ENCODE data around the gene ZACN.
"Not testable (repeated sequence)": the region's sequence is repeated elsewhere in the genome, so short reads cannot be mapped to it uniquely, and the experiment has no call there.

Gene ZACN

GRCh38 chr17:76078860-76079534 is at the start of gene ZACN:
TSS of gene ZACN (plus strand) at chr17:76079182. CDS start at chr17:76079265, 83 bp downstream.
- H3K79me2 ChIP-seq (ENCODE audit: control insufficient read depth, insufficient read depth, low read length, unreplicated experiment) = no peaks in the 10 kb centered on the region
- peaks cover 66% of the 10 kb centered on the region for H3K27me3 ChIP-seq (ENCODE audit: insufficient read depth, low read length)
- no peak within 1 kb of the TSS for H3K27ac ChIP-seq (ENCODE audit: low read depth, low read length)
- H2AFZ ChIP-seq (ENCODE audit: low read length, unreplicated experiment) = no peak within 1 kb of the TSS
- H3K4me3 ChIP-seq (ENCODE audit: low read depth, low read length) = no peak within 1 kb of the TSS
- H3K36me3 ChIP-seq (ENCODE audit: insufficient read depth, low read length) = peaks cover 4% of the 10 kb centered on the region; the same call in 1 of the 2 replicates
- peaks cover 5% of the 10 kb centered on the region for H3K4me1 ChIP-seq (ENCODE audit: control insufficient read depth, insufficient read depth, low read length, unreplicated experiment)

- H3K79me2 ChIP-seq (ENCODE audit: control insufficient read depth, insufficient read depth, low read length, unreplicated experiment) = no peaks in the 10 kb centered on the region
- H3K27me3 ChIP-seq (ENCODE audit: insufficient read depth, low read length) = no peaks in the 10 kb centered on the region
- no peak overlapping the region for H3K27ac ChIP-seq (ENCODE audit: low read depth, low read length)
- H3K36me3 ChIP-seq (ENCODE audit: insufficient read depth, low read length) = no peaks in the 10 kb centered on the region
- no peak overlapping the region for H2AFZ ChIP-seq (ENCODE audit: low read length, unreplicated experiment)
- H3K4me1 ChIP-seq (ENCODE audit: control insufficient read depth, insufficient read depth, low read length, unreplicated experiment) = peaks cover 5% of the 10 kb centered on the region
- H3K4me3 ChIP-seq (ENCODE audit: low read depth, low read length) = no peak overlapping the region
Observed at GRCh38 chr17:76032073-76032779, 46.8 kb upstream of the ZACN start.

- Histone ChIP-seq H3K79me2 (ENCODE audit: control insufficient read depth, insufficient read depth, low read length, unreplicated experiment) (no peaks in the 10 kb centered on the region), H2AFZ (ENCODE audit: low read length, unreplicated experiment) (no peak overlapping the region), H3K27me3 (ENCODE audit: insufficient read depth, low read length) (no peaks in the 10 kb centered on the region), H3K4me3 (ENCODE audit: low read depth, low read length) (no peak overlapping the region), H3K4me1 (ENCODE audit: control insufficient read depth, insufficient read depth, low read length, unreplicated experiment) (peaks cover 5% of the 10 kb centered on the region), H3K36me3 (ENCODE audit: insufficient read depth, low read length) (no peaks in the 10 kb centered on the region), H3K27ac (ENCODE audit: low read depth, low read length) (no peak overlapping the region)
Observed at GRCh38 chr17:76032780-76033108, 46.2 kb upstream of the ZACN start.

- Histone ChIP-seq H3K36me3 (ENCODE audit: insufficient read depth, low read length) (no peaks in the 10 kb centered on the region), H3K27me3 (ENCODE audit: insufficient read depth, low read length) (no peaks in the 10 kb centered on the region), H2AFZ (ENCODE audit: low read length, unreplicated experiment) (no peak overlapping the region), H3K4me1 (ENCODE audit: control insufficient read depth, insufficient read depth, low read length, unreplicated experiment) (peaks cover 5% of the 10 kb centered on the region), H3K27ac (ENCODE audit: low read depth, low read length) (no peak overlapping the region), H3K79me2 (ENCODE audit: control insufficient read depth, insufficient read depth, low read length, unreplicated experiment) (no peaks in the 10 kb centered on the region), H3K4me3 (ENCODE audit: low read depth, low read length) (no peak overlapping the region)
Observed at GRCh38 chr17:76033139-76033538, 45.8 kb upstream of the ZACN start.

GRCh38 chr17:76034428-76035350 is 44.3 kb upstream of the ZACN start:
- peaks cover under 1% of the 10 kb centered on the region for H3K4me1 ChIP-seq (ENCODE audit: control insufficient read depth, insufficient read depth, low read length, unreplicated experiment)
- H3K4me3 ChIP-seq (ENCODE audit: low read depth, low read length) = no peak overlapping the region
- H3K27me3 ChIP-seq (ENCODE audit: insufficient read depth, low read length) = no peaks in the 10 kb centered on the region
- no peak overlapping the region for H2AFZ ChIP-seq (ENCODE audit: low read length, unreplicated experiment)
- no peaks in the 10 kb centered on the region for H3K79me2 ChIP-seq (ENCODE audit: control insufficient read depth, insufficient read depth, low read length, unreplicated experiment)
- no peak overlapping the region for H3K27ac ChIP-seq (ENCODE audit: low read depth, low read length)
- H3K36me3 ChIP-seq (ENCODE audit: insufficient read depth, low read length) = peaks cover 8% of the 10 kb centered on the region

GRCh38 chr17:76036497-76037261 is 42.3 kb upstream of the ZACN start:
- Histone ChIP-seq H3K27me3 (ENCODE audit: insufficient read depth, low read length) (no peaks in the 10 kb centered on the region), H3K4me3 (ENCODE audit: low read depth, low read length) (no peak overlapping the region), H3K4me1 (ENCODE audit: control insufficient read depth, insufficient read depth, low read length, unreplicated experiment) (no peaks in the 10 kb centered on the region), H3K36me3 (ENCODE audit: insufficient read depth, low read length) (peaks cover 12% of the 10 kb centered on the region), H3K79me2 (ENCODE audit: control insufficient read depth, insufficient read depth, low read length, unreplicated experiment) (no peaks in the 10 kb centered on the region), H3K27ac (ENCODE audit: low read depth, low read length) (no peak overlapping the region), H2AFZ (ENCODE audit: low read length, unreplicated experiment) (no peak overlapping the region)

GRCh38 chr17:76038050-76038449 is 40.9 kb upstream of the ZACN start:
- no peak overlapping the region for H3K27ac ChIP-seq (ENCODE audit: low read depth, low read length)
- H3K4me1 ChIP-seq (ENCODE audit: control insufficient read depth, insufficient read depth, low read length, unreplicated experiment) = no peaks in the 10 kb centered on the region
- H3K36me3 ChIP-seq (ENCODE audit: insufficient read depth, low read length) = peaks cover 13% of the 10 kb centered on the region
- H3K27me3 ChIP-seq (ENCODE audit: insufficient read depth, low read length) = no peaks in the 10 kb centered on the region
- no peak overlapping the region for H2AFZ ChIP-seq (ENCODE audit: low read length, unreplicated experiment)
- no peak overlapping the region for H3K4me3 ChIP-seq (ENCODE audit: low read depth, low read length)
- H3K79me2 ChIP-seq (ENCODE audit: control insufficient read depth, insufficient read depth, low read length, unreplicated experiment) = no peaks in the 10 kb centered on the region

GRCh38 chr17:76039121-76039520 is 39.9 kb upstream of the ZACN start:
- Histone ChIP-seq H3K27me3 (ENCODE audit: insufficient read depth, low read length) (no peaks in the 10 kb centered on the region), H3K27ac (ENCODE audit: low read depth, low read length) (no peak overlapping the region), H3K4me3 (ENCODE audit: low read depth, low read length) (no peak overlapping the region), H2AFZ (ENCODE audit: low read length, unreplicated experiment) (no peak overlapping the region), H3K79me2 (ENCODE audit: control insufficient read depth, insufficient read depth, low read length, unreplicated experiment) (no peaks in the 10 kb centered on the region), H3K36me3 (ENCODE audit: insufficient read depth, low read length) (peaks cover 23% of the 10 kb centered on the region), H3K4me1 (ENCODE audit: control insufficient read depth, insufficient read depth, low read length, unreplicated experiment) (no peaks in the 10 kb centered on the region)

GRCh38 chr17:76040376-76040775 is 38.6 kb upstream of the ZACN start:
- H3K4me1 ChIP-seq (ENCODE audit: control insufficient read depth, insufficient read depth, low read length, unreplicated experiment) = no peaks in the 10 kb centered on the region
- peaks cover 27% of the 10 kb centered on the region for H3K36me3 ChIP-seq (ENCODE audit: insufficient read depth, low read length)
- no peaks in the 10 kb centered on the region for H3K27me3 ChIP-seq (ENCODE audit: insufficient read depth, low read length)
- no peaks in the 10 kb centered on the region for H3K79me2 ChIP-seq (ENCODE audit: control insufficient read depth, insufficient read depth, low read length, unreplicated experiment)
- H3K4me3 ChIP-seq (ENCODE audit: low read depth, low read length) = no peak overlapping the region
- no peak overlapping the region for H3K27ac ChIP-seq (ENCODE audit: low read depth, low read length)
- no peak overlapping the region for H2AFZ ChIP-seq (ENCODE audit: low read length, unreplicated experiment)

- H3K79me2 ChIP-seq (ENCODE audit: control insufficient read depth, insufficient read depth, low read length, unreplicated experiment) = not testable (repeated sequence)
Observed at GRCh38 chr17:76042868-76043267, 36.1 kb upstream of the ZACN start.

More at GRCh38 chr17:76042868-76043267, 36.1 kb upstream of the ZACN start:
- H2AFZ ChIP-seq (ENCODE audit: low read length, unreplicated experiment); H3K27ac ChIP-seq (ENCODE audit: low read depth, low read length); H3K4me3 ChIP-seq (ENCODE audit: low read depth, low read length); H3K4me1 ChIP-seq (ENCODE audit: control insufficient read depth, insufficient read depth, low read length, unreplicated experiment); H3K27me3 ChIP-seq (ENCODE audit: insufficient read depth, low read length): not testable (repeated sequence)
- peaks cover 35% of the 10 kb centered on the region for H3K36me3 ChIP-seq (ENCODE audit: insufficient read depth, low read length)

All from ACC112 (cell line).